MCF 10A (cell line): Measurements from ENCODE around the gene SYCP2L. TPM values are rescaled to one million over a fixed set of nuclear protein-coding genes. Genes with fewer than 3 reads are reported as not detected.
"Not testable (repeated sequence)": the region's sequence is repeated elsewhere in the genome, so short reads cannot be mapped to it uniquely, and the experiment has no call there.

Experiments
- BruUV-seq: library from RNA; stranded (reverse); fragments of 400-500 nt; replicated peaks from 2 replicates; lab custom pipeline; 2021; lab: Mats Ljungman, UMichigan
- CTCF ChIA-PET: fragments of 300-600 bp; sonication (Branson Sonifier 250); formaldehyde crosslinking; extraction: SDS; loops from one replicate; lab custom pipeline; 2021; ENCODE audit warnings: antibody characterized with exemption, inconsistent platforms; lab: Yijun Ruan, JAX
- POLR2A ChIA-PET: fragments of 300-600, 350-650 bp; sonication (Branson Sonifier 250); formaldehyde crosslinking; extraction: SDS; loops from one replicate; lab custom pipeline; 2020; ENCODE audit warnings: antibody characterized with exemption, inconsistent platforms; lab: Yijun Ruan, JAX
- DNase-seq: peaks from one replicate; pipeline ENCODE4 v3.0.0-alpha.2; 2018; ENCODE audit not compliant: unreplicated experiment
- H3K27ac Mint-ChIP-seq: one replicate; pipeline ENCODE4 v1.8.0; 2022; ENCODE audit warnings: mild to moderate bottlenecking, low read depth, mixed read lengths; ENCODE audit not compliant: unreplicated experiment
- H3K27me3 Mint-ChIP-seq: one replicate; pipeline ENCODE4 v1.8.0; 2022; ENCODE audit warnings: mixed read lengths; ENCODE audit not compliant: insufficient read depth, unreplicated experiment
- H3K36me3 Mint-ChIP-seq: one replicate; pipeline ENCODE4 v1.8.0; 2022; ENCODE audit warnings: mild to moderate bottlenecking, moderate library complexity, mixed read lengths; ENCODE audit not compliant: insufficient read depth, unreplicated experiment
- H3K4me1 Mint-ChIP-seq: one replicate; pipeline ENCODE4 v1.8.0; 2022; ENCODE audit warnings: mixed read lengths; ENCODE audit not compliant: insufficient read depth, unreplicated experiment
- H3K4me3 Mint-ChIP-seq: one replicate; pipeline ENCODE4 v1.8.0; 2022; ENCODE audit warnings: mild to moderate bottlenecking, moderate library complexity, mixed read lengths; ENCODE audit not compliant: unreplicated experiment
- H3K9me3 Mint-ChIP-seq: one replicate; pipeline ENCODE4 v1.8.0; 2022; ENCODE audit warnings: mixed read lengths; ENCODE audit not compliant: unreplicated experiment
- CTCF ChIP-seq: fragments of 200-600 bp; IDR thresholded peaks from one replicate; pipeline ENCODE4 v1.8.0; 2022; ENCODE audit warnings: antibody characterized with exemption, mild to moderate bottlenecking; ENCODE audit not compliant: unreplicated experiment
- intact Hi-C: fragments of 100-400 bp; cut with micrococcal nuclease; formaldehyde crosslinking; loops from 2 replicates; pipeline ENCODE4 v1.14.1; 2022
- total RNA-seq: library from RNA; stranded (reverse); gene quantifications from 2 replicates; pipeline ENCODE4 v1.2.3, GENCODE V29; 2022

The SYCP2L gene
- total RNA-seq, 1 experiment from 2014 or later: not detected

- Mint-ChIP-seq H3K27me3 (peaks cover 4% of the 10 kb centered on the region), H3K4me3 (no peak overlapping the region), H3K36me3 (no peaks in the 10 kb centered on the region), H3K27ac (no peak overlapping the region), H3K4me1 (no peaks in the 10 kb centered on the region), H3K9me3 (peaks cover 14% of the 10 kb centered on the region)
- DNase-seq: no peak
- POLR2A ChIA-PET: interaction anchor here (1.0 kb wide), 1 partner anchor 13 kb away, joined by 5 read pairs; the partner anchor contains the start of gene MAK
- BruUV-seq: no TSS peak
- TF ChIP-seq CTCF: no peak
- CTCF ChIA-PET: interaction anchor here (0.6 kb wide), 1 partner anchor 211 kb away, joined by 3 read pairs; no protein-coding TSS in a partner anchor
- intact Hi-C loops: no loop called here
These were observed 36.1 kb upstream of the SYCP2L start for GRCh38 chr6:10850728-10851127.

GRCh38 chr6:10852361-10852960 lies 34.4 kb upstream of the SYCP2L start:
- H3K36me3 Mint-ChIP-seq: no peaks in the 10 kb centered on the region
- H3K4me3 Mint-ChIP-seq: no peak overlapping the region
- DNase-seq: no peak
- no peaks in the 10 kb centered on the region for H3K27me3 Mint-ChIP-seq
- no TSS peak for BruUV-seq
- ChIA-PET POLR2A (interaction anchor here (0.7 kb wide), 1 partner anchor 15 kb away, joined by 3 read pairs; the partner anchor contains the start of gene MAK), CTCF (interaction anchor here (0.8 kb wide), 1 partner anchor 217 kb away, joined by 5 read pairs; no protein-coding TSS in a partner anchor)
- no peaks in the 10 kb centered on the region for H3K4me1 Mint-ChIP-seq
- H3K9me3 Mint-ChIP-seq: peaks cover 14% of the 10 kb centered on the region
- no peak for TF ChIP-seq CTCF
- intact Hi-C loops: no loop called here
- no peak overlapping the region for H3K27ac Mint-ChIP-seq

- H3K4me1 Mint-ChIP-seq, BruUV-seq, H3K27ac Mint-ChIP-seq, CTCF ChIA-PET, H3K36me3 Mint-ChIP-seq, DNase-seq, H3K27me3 Mint-ChIP-seq, H3K4me3 Mint-ChIP-seq, intact Hi-C loops: not testable (repeated sequence)
- H3K9me3 Mint-ChIP-seq: peaks cover 14% of the 10 kb centered on the region
- POLR2A ChIA-PET: interaction anchor here (0.6 kb wide), 1 partner anchor 17 kb away, joined by 3 read pairs; no protein-coding TSS in a partner anchor
These were observed 33.0 kb upstream of the SYCP2L start for GRCh38 chr6:10853849-10854300.

- H3K4me1 Mint-ChIP-seq: no peaks in the 10 kb centered on the region
- BruUV-seq: no TSS peak
- no peak overlapping the region for H3K27ac Mint-ChIP-seq
- no peak for TF ChIP-seq CTCF
- no peak for DNase-seq
- CTCF ChIA-PET: no interaction called here
- peaks cover 14% of the 10 kb centered on the region for H3K9me3 Mint-ChIP-seq
- POLR2A ChIA-PET: no interaction called here
- H3K36me3 Mint-ChIP-seq: no peaks in the 10 kb centered on the region
- no peaks in the 10 kb centered on the region for H3K27me3 Mint-ChIP-seq
- intact Hi-C loops: no loop called here
- H3K4me3 Mint-ChIP-seq: no peak overlapping the region
These were observed 31.8 kb upstream of the SYCP2L start for GRCh38 chr6:10854922-10855632.
